GM18951 (cell line): ENCODE data around the gene ACVR1.

ENCODE experiments used
- POLR2A ChIP-seq: IDR thresholded peaks from 4 replicates; pipeline ENCODE4 v1.6.1; 2011; ENCODE audit warnings: mild to moderate bottlenecking; ENCODE audit not compliant: insufficient read length, insufficient read depth; ENCODE audit errors: extremely low read depth
- in situ Hi-C: fragments of 300-500 bp; cut with MboI; formaldehyde crosslinking; loops from one replicate; pipeline ENCODE4 v1.12.0; 2022; ENCODE audit warnings: low sequenced_read_pairs, mixed read lengths, inconsistent platforms; ENCODE audit not compliant: unreplicated experiment

Gene ACVR1

DNA sequence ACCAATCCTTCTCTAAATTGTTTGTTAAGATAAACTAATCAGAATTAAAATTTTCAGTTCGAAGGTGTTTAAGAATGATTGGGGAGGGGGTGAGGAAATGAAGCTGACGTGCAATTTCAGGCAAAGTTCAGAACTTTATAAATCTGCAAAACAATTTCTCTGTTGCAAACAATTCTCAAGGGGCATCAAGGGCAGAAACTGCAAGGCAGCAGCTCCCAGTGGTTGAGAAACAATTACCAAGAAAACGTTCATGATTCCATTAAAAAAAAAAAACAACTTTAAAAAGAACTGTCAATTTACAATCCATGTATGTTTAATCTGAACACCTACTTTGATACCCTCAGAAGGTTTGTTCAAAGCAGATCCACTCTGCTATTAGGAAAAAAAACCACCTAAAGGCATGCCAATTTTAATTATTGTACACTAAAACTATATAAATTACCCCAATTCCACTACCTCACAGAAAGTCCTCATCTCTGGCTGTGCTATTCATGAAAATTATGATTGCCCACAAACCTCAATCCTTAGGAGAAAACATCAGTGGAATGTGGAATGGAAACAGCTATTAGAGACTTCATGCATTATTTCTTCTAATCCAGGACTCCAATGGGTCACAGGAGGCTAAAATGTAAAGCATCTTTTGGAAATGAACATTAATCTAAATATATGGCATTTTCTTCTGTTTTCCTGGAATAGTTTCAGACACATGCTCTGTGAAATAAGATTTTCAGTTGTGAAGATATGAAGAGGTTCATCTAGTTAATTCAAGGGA lies 127.6 kb downstream of the ACVR1 start:
- in situ Hi-C loops: no loop called here

DNA sequence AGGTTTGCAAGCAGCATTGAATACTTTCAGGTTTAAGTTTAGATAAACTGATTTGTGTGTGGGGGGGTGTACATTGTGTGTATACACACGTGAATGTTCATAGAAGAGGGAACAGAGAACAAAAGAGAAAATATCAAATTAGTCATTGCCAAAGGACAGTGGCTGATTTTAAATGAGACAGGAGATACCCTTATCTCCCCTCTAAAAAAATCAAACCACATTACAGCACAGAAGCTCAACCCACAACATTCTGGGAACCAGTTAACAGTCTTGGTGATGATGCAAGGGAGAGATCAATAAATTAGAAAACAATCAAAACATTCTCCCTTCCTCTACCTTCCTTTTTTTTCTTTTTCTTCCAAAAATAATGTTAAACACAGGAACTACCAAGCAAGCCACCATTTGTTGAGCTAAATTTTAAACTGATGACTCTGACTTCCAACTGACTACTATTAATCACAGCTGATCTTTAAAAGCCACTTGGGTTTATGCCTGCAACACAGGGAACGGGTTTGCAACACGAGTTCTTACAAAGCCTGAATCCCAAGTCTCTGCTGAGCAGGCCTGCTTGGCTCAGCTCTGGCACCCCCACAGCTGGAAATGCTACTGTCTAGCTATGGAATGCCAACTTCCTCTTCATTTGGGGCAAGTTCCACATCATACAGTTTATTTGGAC lies 128.3 kb downstream of the ACVR1 start:
- TF ChIP-seq POLR2A: no peak

More for the DNA sequence above, 127.6 kb downstream of the ACVR1 start:
- TF ChIP-seq POLR2A: no peak

DNA sequence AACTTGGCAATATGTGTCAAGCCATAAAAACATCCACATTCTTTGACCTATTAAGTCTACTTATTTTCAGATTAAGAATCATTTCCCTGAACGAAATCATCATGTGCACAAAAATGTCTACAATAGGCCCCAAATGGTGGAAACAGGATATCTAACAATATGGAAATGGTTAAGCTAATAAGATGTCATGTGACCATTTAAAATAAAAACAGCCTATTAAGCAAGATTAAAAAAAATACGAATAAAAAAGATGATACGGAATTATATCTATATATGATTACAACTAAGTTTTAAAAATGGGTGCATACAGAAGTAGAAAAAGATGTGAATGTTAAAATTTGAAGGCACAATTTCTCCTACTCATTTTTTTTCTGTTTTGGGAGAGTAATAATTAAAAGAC lies 128.8 kb downstream of the ACVR1 start:
- no peak for TF ChIP-seq POLR2A
- in situ Hi-C loops: no loop called here

More for the DNA sequence above, 128.3 kb downstream of the ACVR1 start:
- in situ Hi-C loops: no loop called here

DNA sequence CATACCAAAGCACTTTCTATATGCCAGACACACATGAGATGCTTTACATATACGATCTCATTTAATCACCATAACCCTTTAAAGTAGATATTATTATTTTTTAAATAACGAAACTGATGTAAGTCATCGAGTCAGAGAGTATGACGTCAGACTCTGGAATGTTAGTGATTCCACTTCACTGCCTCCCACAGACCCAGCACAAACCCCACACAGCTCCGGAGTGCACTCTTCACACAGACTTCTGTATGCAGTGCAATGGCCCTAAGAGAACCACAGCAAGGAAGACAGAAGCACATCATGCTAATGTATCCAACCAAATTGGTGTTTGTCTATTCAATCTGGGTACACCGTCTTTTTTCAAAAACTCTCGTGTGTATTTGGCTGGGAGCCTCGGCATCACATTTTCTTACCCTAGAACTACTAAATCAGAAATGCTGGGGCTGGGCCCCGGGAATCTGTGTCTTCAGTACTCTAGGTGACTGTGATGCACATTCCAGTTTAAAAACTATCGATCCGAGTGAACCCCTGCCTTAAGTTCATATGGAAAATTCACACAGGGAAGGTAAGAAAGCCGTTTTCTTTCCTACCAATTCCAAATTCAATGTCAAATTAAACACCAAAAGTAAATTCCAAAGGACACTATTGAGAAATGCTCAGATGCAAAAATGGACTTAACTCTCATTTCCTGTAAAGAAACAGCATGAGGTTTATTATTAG lies 129.7 kb downstream of the ACVR1 start:
- in situ Hi-C loops: no loop called here

DNA sequence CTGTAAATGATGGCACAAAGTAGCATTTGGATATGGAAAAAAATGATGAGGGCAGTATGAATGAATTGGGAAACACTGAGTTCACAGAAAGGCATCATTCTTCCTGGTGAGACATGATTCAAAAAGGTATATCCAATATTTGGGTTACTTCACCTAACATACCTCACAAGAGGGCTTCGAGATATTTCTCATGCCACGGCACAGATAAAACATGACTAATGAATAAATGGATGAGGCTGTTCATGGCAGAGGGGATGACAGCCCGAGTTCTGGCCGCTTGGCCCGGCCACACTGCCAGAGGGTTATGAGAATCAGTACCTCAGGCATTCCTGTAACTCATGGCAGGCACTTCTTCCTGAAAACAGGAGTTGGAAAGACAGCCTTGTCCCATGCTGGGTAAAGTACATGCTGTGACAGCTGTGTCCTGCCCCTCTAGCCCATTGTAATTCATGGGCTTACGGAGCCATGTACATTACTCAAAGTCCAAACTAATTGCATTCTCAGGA lies 131.5 kb downstream of the ACVR1 start:
- TF ChIP-seq POLR2A: no peak
- in situ Hi-C loops: no loop called here

More for the DNA sequence above, 129.7 kb downstream of the ACVR1 start:
- no peak for TF ChIP-seq POLR2A

DNA sequence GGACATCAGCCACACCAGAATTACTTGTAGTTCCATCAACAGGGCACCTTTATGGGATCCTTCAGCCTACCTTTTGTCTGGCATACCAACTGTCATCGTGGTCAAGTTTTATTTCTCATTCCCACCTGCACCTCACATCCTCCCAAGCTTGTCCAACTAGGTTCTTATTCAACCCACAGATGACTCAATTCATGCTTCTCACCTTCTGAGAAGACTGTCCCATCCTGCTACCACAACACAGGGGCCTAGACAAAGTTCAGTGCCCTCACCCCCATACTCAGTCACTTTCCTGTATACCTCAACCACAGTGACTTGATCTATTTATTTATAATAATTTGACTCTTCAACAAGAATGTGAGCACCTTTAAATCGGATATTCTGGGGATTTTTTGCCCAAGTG lies 133.1 kb downstream of the ACVR1 start:
- in situ Hi-C loops: no loop called here
- no peak for TF ChIP-seq POLR2A

DNA sequence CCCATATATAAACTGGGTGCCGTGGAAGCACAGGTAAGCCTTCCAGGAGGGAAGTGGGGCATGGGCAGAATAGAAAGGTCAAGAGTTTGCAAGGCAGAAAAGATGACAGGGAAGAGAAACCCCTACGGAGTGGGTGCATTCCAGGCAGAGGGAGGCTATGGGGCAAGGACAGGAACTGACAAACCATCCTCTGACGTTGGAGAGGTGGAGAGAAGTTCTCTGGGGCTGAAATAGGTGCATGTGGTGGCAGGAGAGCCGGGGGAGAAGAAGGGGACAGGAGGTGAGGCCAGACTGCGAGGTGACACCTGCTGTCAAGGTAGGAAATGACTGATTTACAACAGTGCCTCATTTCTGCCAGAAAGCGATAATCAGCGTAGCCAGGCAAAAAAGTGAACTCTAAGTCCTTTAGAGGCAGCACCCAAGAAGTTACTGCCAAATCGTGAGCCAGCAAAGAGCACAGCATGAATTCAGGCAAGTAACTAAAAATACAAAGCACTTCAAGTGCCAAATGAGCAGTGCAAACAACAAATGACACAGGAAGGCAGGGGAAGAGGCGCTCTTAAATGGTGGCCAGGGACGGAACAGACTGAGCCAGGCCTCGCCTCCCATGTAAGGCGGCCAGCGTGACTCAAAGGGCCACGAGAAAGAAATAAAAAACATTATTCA lies 134.2 kb downstream of the ACVR1 start:
- TF ChIP-seq POLR2A: no peak
- in situ Hi-C loops: no loop called here

DNA sequence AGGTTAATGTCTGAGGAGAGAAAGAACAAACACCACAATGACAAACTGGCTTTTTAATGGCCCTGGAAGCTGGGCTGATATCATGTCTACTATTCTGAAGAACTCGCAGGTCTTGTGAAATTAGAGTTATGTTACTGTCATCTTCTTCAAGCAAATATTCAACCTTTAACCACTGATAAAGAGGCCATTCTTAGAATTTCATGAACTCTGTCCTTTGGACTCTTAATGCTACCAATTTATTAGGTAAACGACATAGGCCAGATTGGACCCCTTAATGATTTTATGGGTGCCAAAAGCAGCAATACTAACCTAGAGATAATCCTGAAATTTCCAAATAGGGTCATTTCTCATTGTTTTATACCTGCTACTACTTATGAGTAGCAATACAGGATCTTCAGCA lies 138.5 kb downstream of the ACVR1 start:
- in situ Hi-C loops: no loop called here
- TF ChIP-seq POLR2A: no peak

DNA sequence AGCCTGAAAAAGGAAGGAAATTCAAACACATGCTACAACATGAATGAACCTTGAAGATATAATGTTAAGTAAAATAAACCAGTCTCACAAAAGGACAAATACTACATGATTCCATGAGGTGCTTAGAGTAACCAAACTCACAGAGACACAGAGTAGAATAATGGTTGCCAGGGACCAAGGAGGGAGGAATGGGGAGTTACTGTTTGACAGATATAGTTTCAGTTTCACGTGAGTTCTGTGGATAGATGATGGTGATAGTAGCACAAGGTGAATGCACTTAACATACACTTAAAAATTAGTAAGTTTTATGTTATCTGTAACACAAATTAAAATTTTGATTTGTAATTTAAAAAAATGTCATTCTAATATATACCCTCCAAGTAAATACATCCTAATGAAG lies 140.6 kb downstream of the ACVR1 start:
- in situ Hi-C loops: no loop called here

DNA sequence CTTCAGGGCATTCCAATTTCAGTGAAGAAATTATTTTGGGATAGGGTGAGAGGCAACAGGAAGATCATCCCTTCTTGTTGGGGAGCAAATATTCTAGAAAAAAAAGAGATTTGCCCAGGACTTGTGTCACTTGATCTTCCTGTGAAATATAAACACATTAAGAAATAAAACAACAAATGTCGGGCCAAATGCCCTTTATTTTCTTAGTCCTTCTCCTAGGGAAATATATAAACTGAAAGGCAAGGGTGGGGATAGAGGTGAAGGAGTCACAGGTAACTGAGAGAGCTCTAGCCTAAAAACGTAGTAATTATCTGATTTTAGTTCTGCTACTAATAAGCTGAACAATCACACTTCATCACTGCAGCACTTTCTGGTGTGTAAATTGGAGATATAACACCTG lies 142.9 kb downstream of the ACVR1 start:
- in situ Hi-C loops: no loop called here
- no peak for TF ChIP-seq POLR2A

More for the DNA sequence above, 140.6 kb downstream of the ACVR1 start:
- no peak for TF ChIP-seq POLR2A

DNA sequence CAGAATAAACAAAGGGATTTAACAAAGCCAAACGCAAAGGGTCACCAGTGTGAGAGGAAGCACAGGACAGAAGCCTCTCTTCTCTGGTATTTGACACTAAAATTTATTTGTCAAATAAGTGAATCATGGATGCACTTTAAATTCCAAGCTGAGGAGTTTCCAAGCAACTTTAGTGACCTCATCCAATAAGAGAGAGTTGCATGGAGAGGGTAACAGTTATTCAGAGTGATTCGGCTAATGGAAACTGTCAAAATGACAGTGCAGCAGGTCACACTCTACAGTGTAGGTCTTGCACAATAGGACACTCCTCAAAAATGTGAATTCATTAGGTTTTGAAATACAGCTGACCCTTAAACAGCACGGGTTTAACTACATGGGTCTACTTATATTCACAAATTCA lies 143.5 kb downstream of the ACVR1 start:
- in situ Hi-C loops: no loop called here
- no peak for TF ChIP-seq POLR2A

DNA sequence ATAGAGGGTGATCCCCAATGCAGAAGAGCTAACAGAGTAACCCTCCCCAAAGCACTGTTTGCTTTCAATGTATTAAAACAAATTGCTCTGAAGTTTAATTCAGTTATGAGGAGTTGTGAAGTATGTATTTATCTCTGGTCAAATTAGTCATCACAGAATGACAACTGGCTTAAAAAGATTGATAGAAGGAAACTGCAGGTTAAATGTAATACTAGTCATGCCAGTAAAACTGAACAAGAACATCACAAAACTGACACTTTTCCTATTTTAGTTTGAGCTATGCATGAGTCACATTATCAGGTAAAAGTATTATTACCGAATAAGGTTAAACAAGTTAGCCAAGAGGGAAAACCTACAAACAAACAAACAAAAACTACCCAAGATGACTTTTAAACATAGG lies 148.4 kb downstream of the ACVR1 start:
- in situ Hi-C loops: no loop called here
- no peak for TF ChIP-seq POLR2A

DNA sequence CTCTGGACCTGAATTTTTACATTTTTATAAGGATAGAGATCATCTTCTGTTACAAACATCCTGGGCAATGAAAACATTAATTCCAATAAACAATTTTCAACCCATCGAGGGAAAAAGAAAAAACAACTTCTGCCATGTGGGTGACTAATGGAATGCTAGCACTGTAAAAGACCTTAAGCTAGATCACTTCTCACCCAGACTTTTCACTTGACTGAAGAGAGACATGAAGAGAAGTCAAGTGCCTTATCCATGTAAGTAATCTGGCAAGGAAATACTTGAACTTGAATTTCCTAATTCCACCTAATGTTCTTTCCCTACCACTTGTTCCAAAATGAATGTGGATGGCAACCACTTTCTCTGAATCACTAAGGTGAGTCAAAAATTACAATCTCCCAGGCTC lies 149.2 kb downstream of the ACVR1 start:
- no peak for TF ChIP-seq POLR2A
- in situ Hi-C loops: no loop called here
